H9 (cell line): ENCODE data around the gene AGXT. TPM values are rescaled to one million over a fixed set of nuclear protein-coding genes. Genes with fewer than 3 reads are reported as not detected.

Experiments used
- DNase-seq: peaks from one replicate; pipeline ENCODE4 v3.0.0-alpha.2; 2017
- H2AFZ ChIP-seq: one replicate; pipeline ENCODE4 v1.6.1; 2013; ENCODE audit warnings: mild to moderate bottlenecking, low read length, control low read depth, moderate library complexity
- H2AK5ac ChIP-seq: 2 replicates; pipeline ENCODE4 v1.6.1; 2013; ENCODE audit warnings: low read length, control low read depth, mixed read lengths; ENCODE audit not compliant: insufficient read length
- H2BK120ac ChIP-seq: one replicate; pipeline ENCODE4 v1.6.1; 2013; ENCODE audit warnings: low read depth, mild to moderate bottlenecking, low read length, control low read depth, inconsistent platforms; ENCODE audit not compliant: poor library complexity, severe bottlenecking
- H2BK12ac ChIP-seq: 2 replicates; pipeline ENCODE4 v1.6.1; 2013; ENCODE audit warnings: low read length, control low read depth, mixed read lengths, low read depth; ENCODE audit not compliant: insufficient read length
- H2BK15ac ChIP-seq: 2 replicates; pipeline ENCODE4 v1.6.1; 2013; ENCODE audit warnings: low read depth, low read length, control low read depth
- H2BK20ac ChIP-seq: one replicate; pipeline ENCODE4 v1.6.1; 2013; ENCODE audit warnings: low read depth, mild to moderate bottlenecking, low read length, control low read depth, inconsistent platforms; ENCODE audit not compliant: poor library complexity, severe bottlenecking
- H2BK5ac ChIP-seq: 2 replicates; pipeline ENCODE4 v1.6.1; 2013; ENCODE audit warnings: low read length, control low read depth, mixed read lengths; ENCODE audit not compliant: insufficient read length
- H3K14ac ChIP-seq: 2 replicates; pipeline ENCODE4 v1.6.1; 2013; ENCODE audit warnings: low read length, control low read depth; ENCODE audit not compliant: insufficient read depth
- H3K18ac ChIP-seq: 2 replicates; pipeline ENCODE4 v1.6.1; 2013; ENCODE audit warnings: low read depth, mild to moderate bottlenecking, mixed read lengths, low read length, control low read depth; ENCODE audit not compliant: insufficient read length
- H3K23ac ChIP-seq: 2 replicates; pipeline ENCODE4 v1.6.1; 2013; ENCODE audit warnings: low read length, control low read depth, mixed read lengths, low read depth; ENCODE audit not compliant: insufficient read length
- H3K23me2 ChIP-seq: 2 replicates; pipeline ENCODE4 v1.6.1; 2013; ENCODE audit warnings: low read depth, mild to moderate bottlenecking, mixed read lengths, low read length, control low read depth; ENCODE audit not compliant: insufficient read length, poor library complexity, severe bottlenecking
- H3K27ac ChIP-seq: 2 replicates; pipeline ENCODE4 v1.5.1; 2013; ENCODE audit warnings: low read length, control low read depth, mixed read lengths, low read depth; ENCODE audit not compliant: insufficient read length
- H3K27me3 ChIP-seq: 2 replicates; pipeline ENCODE4 v1.6.1; 2013; ENCODE audit warnings: low read length, control low read depth, inconsistent platforms; ENCODE audit not compliant: insufficient read depth
- H3K4ac ChIP-seq: 2 replicates; pipeline ENCODE4 v1.6.1; 2013; ENCODE audit warnings: low read depth, mild to moderate bottlenecking, control low read depth, inconsistent platforms, low read length, moderate library complexity
- H3K4me1 ChIP-seq: 2 replicates; pipeline ENCODE4 v1.6.1; 2013; ENCODE audit warnings: low read length, control low read depth, inconsistent platforms; ENCODE audit not compliant: insufficient read depth
- H3K4me2 ChIP-seq: 2 replicates; pipeline ENCODE4 v1.6.1; 2013; ENCODE audit warnings: low read length, control low read depth, mixed read lengths; ENCODE audit not compliant: insufficient read length, insufficient read depth
- H3K56ac ChIP-seq: 2 replicates; pipeline ENCODE4 v1.6.1; 2013; ENCODE audit warnings: low read depth, mild to moderate bottlenecking, mixed read lengths, low read length, control low read depth; ENCODE audit not compliant: insufficient read length
- H3K79me1 ChIP-seq: 2 replicates; pipeline ENCODE4 v1.6.1; 2013; ENCODE audit warnings: low read depth, mild to moderate bottlenecking, moderate library complexity, low read length, control low read depth, inconsistent platforms; ENCODE audit not compliant: insufficient read depth, poor library complexity, severe bottlenecking
- H3K79me2 ChIP-seq: 2 replicates; pipeline ENCODE4 v1.6.1; 2013; ENCODE audit warnings: low read length, control low read depth, inconsistent platforms; ENCODE audit not compliant: insufficient read depth
- H3K9ac ChIP-seq: 2 replicates; pipeline ENCODE4 v1.6.1; 2013; ENCODE audit warnings: low read length, control low read depth, mixed read lengths; ENCODE audit not compliant: insufficient read length; ENCODE audit errors: extremely low read depth
- H3K9me3 ChIP-seq: one replicate; pipeline ENCODE4 v1.6.1; 2013; ENCODE audit warnings: low read depth, low read length, inconsistent platforms; ENCODE audit not compliant: control insufficient read depth
- H3T11ph ChIP-seq: one replicate; pipeline ENCODE4 v1.6.1; 2013; ENCODE audit warnings: mild to moderate bottlenecking, low read length, control low read depth, inconsistent platforms
- H4K20me1 ChIP-seq: one replicate; pipeline ENCODE4 v1.6.1; 2013; ENCODE audit not compliant: control insufficient read depth, insufficient read length, insufficient read depth
- H4K5ac ChIP-seq: 2 replicates; pipeline ENCODE4 v1.6.1; 2013; ENCODE audit warnings: low read depth, mild to moderate bottlenecking, mixed read lengths, low read length, control low read depth; ENCODE audit not compliant: insufficient read length
- H4K8ac ChIP-seq: replicated peaks from 2 replicates; pipeline ENCODE4 v1.6.1; 2013; ENCODE audit warnings: low read length, control low read depth, mixed read lengths, low read depth; ENCODE audit not compliant: insufficient read length
- H4K91ac ChIP-seq: 2 replicates; pipeline ENCODE4 v1.6.1; 2013; ENCODE audit warnings: low read depth, mild to moderate bottlenecking, moderate library complexity, mixed read lengths, low read length, control low read depth; ENCODE audit not compliant: insufficient read length
- H3K27ac Mint-ChIP-seq, 3 experiments: 2 replicates in 2 of 3; 3 replicates in 1 of 3; pipeline ENCODE4 v1.8.0; 2020 to 2021; ENCODE audit warnings: mixed read lengths in 3 of 3, mild to moderate bottlenecking in 1 of 3, moderate library complexity in 1 of 3
- H3K27me3 Mint-ChIP-seq: 2 replicates; pipeline ENCODE4 v1.8.0; 2021; ENCODE audit warnings: low read depth, mild to moderate bottlenecking, moderate library complexity, mixed read lengths
- H3K36me3 Mint-ChIP-seq, 3 experiments: 2 replicates in 2 of 3; 3 replicates in 1 of 3; pipeline ENCODE4 v1.8.0; 2020 to 2021; ENCODE audit warnings: low read depth in 3 of 3, mixed read lengths in 3 of 3; ENCODE audit not compliant: insufficient read depth in 1 of 3
- H3K4me1 Mint-ChIP-seq, 2 experiments: 2 replicates each; pipeline ENCODE4 v1.8.0; 2020; ENCODE audit warnings: mixed read lengths in 2 of 2
- H3K4me3 Mint-ChIP-seq, 2 experiments: 2 replicates in 1 of 2; 3 replicates in 1 of 2; pipeline ENCODE4 v1.8.0; 2020 to 2021; ENCODE audit warnings: mild to moderate bottlenecking in 2 of 2, mixed read lengths in 2 of 2, moderate library complexity in 1 of 2
- H3K9me3 Mint-ChIP-seq, 2 experiments: 2 replicates in 1 of 2; 3 replicates in 1 of 2; pipeline ENCODE4 v1.8.0; 2020; ENCODE audit warnings: mild to moderate bottlenecking in 2 of 2, mixed read lengths in 2 of 2, moderate library complexity in 1 of 2
- WGBS: extraction: QIAGEN DNeasy Blood & Tissue Kit; methylation state at CpG from one replicate; pipeline ENCODE4 v1.1.7; 2013; ENCODE audit warnings: missing lambda C conversion rate, low lambda C conversion rate, mixed read lengths; ENCODE audit not compliant: insufficient read length; ENCODE audit errors: extremely low coverage; 5-methylcytosine and 5-hydroxymethylcytosine counted together
- total RNA-seq: library from RNA; stranded (reverse); gene quantifications from 2 replicates; pipeline ENCODE4 v1.2.1, GENCODE V29; 2021
- TF ChIP-seq, protein P1 (sequence below): fragments of 200-600 bp; sonication (generic); conservative IDR thresholded peaks from 3 replicates; pipeline ENCODE4 v1.8.0; 2021; ENCODE audit warnings: antibody characterized with exemption, mild to moderate bottlenecking

The AGXT gene
- total RNA-seq, 1 experiment from 2014 or later: not detected

GRCh38 chr2:240869109-240869955, 708 bp downstream of the AGXT start:
- Histone ChIP-seq H3K18ac (no peak overlapping the region), H3K4me1 (no peaks in the 10 kb centered on the region), H2AK5ac (no peak overlapping the region), H2BK5ac (no peak overlapping the region), H2BK120ac (no peak overlapping the region), H4K8ac (no peak overlapping the region), H3T11ph (no peak overlapping the region), H2AFZ (no peak overlapping the region), H3K9ac (no peak overlapping the region), H3K27me3 (no peaks in the 10 kb centered on the region), H3K27ac (no peak overlapping the region), H4K20me1 (no peaks in the 10 kb centered on the region), H3K56ac (no peak overlapping the region), H2BK15ac (no peak overlapping the region), H3K23ac (no peak overlapping the region), H3K4ac (no peak overlapping the region), H3K4me2 (no peak overlapping the region), H3K23me2 (no peaks in the 10 kb centered on the region), H3K79me1 (no peaks in the 10 kb centered on the region), H4K91ac (no peak overlapping the region), H2BK20ac (no peak overlapping the region), H3K14ac (no peak overlapping the region; the same call in 1 of the 2 replicates), H2BK12ac (no peak overlapping the region), H4K5ac (no peak overlapping the region), H3K9me3 (no peaks in the 10 kb centered on the region), H3K79me2 (no peaks in the 10 kb centered on the region)
- H3K9me3 Mint-ChIP-seq: no peaks in the 10 kb centered on the region
- no peak overlapping the region; a peak in 1 of 7 replicates for H3K27ac Mint-ChIP-seq
- H3K4me1 Mint-ChIP-seq: peaks cover 0 to under 1% of the 10 kb centered on the region in 2 experiments; a peak in 2 of 4 replicates
- H3K27me3 Mint-ChIP-seq: peaks cover 2% of the 10 kb centered on the region; the same call in 1 of the 2 replicates
- no peaks in the 10 kb centered on the region; a peak in 1 of 7 replicates for H3K36me3 Mint-ChIP-seq
- no peak for DNase-seq
- no peak overlapping the region for H3K4me3 Mint-ChIP-seq
- TF ChIP-seq, protein P1, sequence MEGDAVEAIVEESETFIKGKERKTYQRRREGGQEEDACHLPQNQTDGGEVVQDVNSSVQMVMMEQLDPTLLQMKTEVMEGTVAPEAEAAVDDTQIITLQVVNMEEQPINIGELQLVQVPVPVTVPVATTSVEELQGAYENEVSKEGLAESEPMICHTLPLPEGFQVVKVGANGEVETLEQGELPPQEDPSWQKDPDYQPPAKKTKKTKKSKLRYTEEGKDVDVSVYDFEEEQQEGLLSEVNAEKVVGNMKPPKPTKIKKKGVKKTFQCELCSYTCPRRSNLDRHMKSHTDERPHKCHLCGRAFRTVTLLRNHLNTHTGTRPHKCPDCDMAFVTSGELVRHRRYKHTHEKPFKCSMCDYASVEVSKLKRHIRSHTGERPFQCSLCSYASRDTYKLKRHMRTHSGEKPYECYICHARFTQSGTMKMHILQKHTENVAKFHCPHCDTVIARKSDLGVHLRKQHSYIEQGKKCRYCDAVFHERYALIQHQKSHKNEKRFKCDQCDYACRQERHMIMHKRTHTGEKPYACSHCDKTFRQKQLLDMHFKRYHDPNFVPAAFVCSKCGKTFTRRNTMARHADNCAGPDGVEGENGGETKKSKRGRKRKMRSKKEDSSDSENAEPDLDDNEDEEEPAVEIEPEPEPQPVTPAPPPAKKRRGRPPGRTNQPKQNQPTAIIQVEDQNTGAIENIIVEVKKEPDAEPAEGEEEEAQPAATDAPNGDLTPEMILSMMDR: no peak
- WGBS: no CpG with 5 or more reads among the region's 25 CpGs
